Pulmonary artery endothelial cell (primary cell): ENCODE measurements around the gene SLIT3. TPM values are rescaled to one million over a fixed set of nuclear protein-coding genes. Genes with fewer than 3 reads are reported as not detected.

Experiments
- DNase-seq: peaks from one replicate; pipeline ENCODE4 v3.0.0-alpha.2; 2011; ENCODE audit warnings: low read depth, low spot score
- total RNA-seq: library from RNA; depleted of rRNA; stranded (reverse); fragments of >200 nt; gene quantifications from 2 replicates; pipeline ENCODE4 v1.2.3, GENCODE V29; 2014

The SLIT3 gene
- total RNA-seq, 1 donor from 2014 or later: 0.99 TPM

GRCh38 chr5:168897387-168898122, 403.4 kb downstream of the SLIT3 start:
- DNase-seq: no peak

- DNase-seq: no peak
Measured at GRCh38 chr5:168895295-168896071, 405.5 kb downstream of the SLIT3 start.

- DNase-seq: no peak
Measured at GRCh38 chr5:168893283-168893682, 407.7 kb downstream of the SLIT3 start.

GRCh38 chr5:168892618-168893186, 408.2 kb downstream of the SLIT3 start:
- DNase-seq: no peak

GRCh38 chr5:168890816-168891812, 409.8 kb downstream of the SLIT3 start:
- DNase-seq: no peak

- no peak for DNase-seq
Measured at GRCh38 chr5:168889039-168889438, 411.9 kb downstream of the SLIT3 start.

- DNase-seq: no peak
Measured at GRCh38 chr5:168887931-168888330, 413.0 kb downstream of the SLIT3 start.

GRCh38 chr5:168886157-168886556, 414.8 kb downstream of the SLIT3 start:
- no peak for DNase-seq

GRCh38 chr5:168885324-168886120, 415.4 kb downstream of the SLIT3 start:
- DNase-seq: no peak

- no peak for DNase-seq
Measured at GRCh38 chr5:168883991-168884390, 416.9 kb downstream of the SLIT3 start.

GRCh38 chr5:168883281-168883741, 417.6 kb downstream of the SLIT3 start:
- DNase-seq: no peak

- DNase-seq: no peak
Measured at GRCh38 chr5:168882283-168882682, 418.7 kb downstream of the SLIT3 start.

GRCh38 chr5:168881427-168882149, 419.4 kb downstream of the SLIT3 start:
- no peak for DNase-seq

GRCh38 chr5:168879929-168880328, 421.0 kb downstream of the SLIT3 start:
- no peak for DNase-seq

- no peak for DNase-seq
Measured at GRCh38 chr5:168879331-168879730, 421.6 kb downstream of the SLIT3 start.

- DNase-seq: no peak
Measured at GRCh38 chr5:168878135-168878745, 422.7 kb downstream of the SLIT3 start.

GRCh38 chr5:168877132-168877892, 423.6 kb downstream of the SLIT3 start:
- no peak for DNase-seq

- DNase-seq: no peak
Measured at GRCh38 chr5:168876419-168876818, 424.5 kb downstream of the SLIT3 start.
